Prostate gland (tissue), 2 donors: ENCODE measurements around the gene TTL.

Experiments
- POLR2A ChIP-seq: fragments of 450-650 bp; IDR thresholded peaks from one replicate; pipeline ENCODE4 v1.6.1; 2016; ENCODE audit warnings: antibody characterized with exemption, mild to moderate bottlenecking
- POLR2AphosphoS5 ChIP-seq: sonication (generic); formaldehyde crosslinking; IDR thresholded peaks from one replicate; pipeline ENCODE4 v1.6.1; 2017; ENCODE audit warnings: antibody characterized with exemption
- TF ChIP-seq, protein P1 (sequence below), 4 experiments: fragments of 200-600 bp in 2 of 4; fragments of 450-650 bp in 2 of 4; sonication (generic) in 2 of 4; IDR thresholded peaks; 1 replicate in 3 of 4; 2 replicates in 1 of 4; pipeline ENCODE4 v1.5.1; 2016 to 2019; ENCODE audit warnings: antibody characterized with exemption in 4 of 4, mild to moderate bottlenecking in 2 of 4, moderate library complexity in 2 of 4

GRCh38 chr2:112459372-112459771 lies 22.6 kb upstream of the TTL start:
- no peak for TF ChIP-seq POLR2A
- TF ChIP-seq, protein P1, sequence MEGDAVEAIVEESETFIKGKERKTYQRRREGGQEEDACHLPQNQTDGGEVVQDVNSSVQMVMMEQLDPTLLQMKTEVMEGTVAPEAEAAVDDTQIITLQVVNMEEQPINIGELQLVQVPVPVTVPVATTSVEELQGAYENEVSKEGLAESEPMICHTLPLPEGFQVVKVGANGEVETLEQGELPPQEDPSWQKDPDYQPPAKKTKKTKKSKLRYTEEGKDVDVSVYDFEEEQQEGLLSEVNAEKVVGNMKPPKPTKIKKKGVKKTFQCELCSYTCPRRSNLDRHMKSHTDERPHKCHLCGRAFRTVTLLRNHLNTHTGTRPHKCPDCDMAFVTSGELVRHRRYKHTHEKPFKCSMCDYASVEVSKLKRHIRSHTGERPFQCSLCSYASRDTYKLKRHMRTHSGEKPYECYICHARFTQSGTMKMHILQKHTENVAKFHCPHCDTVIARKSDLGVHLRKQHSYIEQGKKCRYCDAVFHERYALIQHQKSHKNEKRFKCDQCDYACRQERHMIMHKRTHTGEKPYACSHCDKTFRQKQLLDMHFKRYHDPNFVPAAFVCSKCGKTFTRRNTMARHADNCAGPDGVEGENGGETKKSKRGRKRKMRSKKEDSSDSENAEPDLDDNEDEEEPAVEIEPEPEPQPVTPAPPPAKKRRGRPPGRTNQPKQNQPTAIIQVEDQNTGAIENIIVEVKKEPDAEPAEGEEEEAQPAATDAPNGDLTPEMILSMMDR (IDR thresholded peaks at IDR 0.05), result no peak
- no peak for TF ChIP-seq POLR2AphosphoS5
